NB4 (cell line): ENCODE measurements around the gene GSX2.
"Not testable (repeated sequence)": the region's sequence is repeated elsewhere in the genome, so short reads cannot be mapped to it uniquely, and the experiment has no call there.

Experiments used
- DNase-seq: peaks from one replicate; pipeline ENCODE4 v3.0.0; 2010; ENCODE audit warnings: low read depth
- H3K4me3 ChIP-seq: one replicate; pipeline ENCODE4 v1.5.1; 2011; ENCODE audit warnings: mild to moderate bottlenecking, low read depth, low read length, moderate library complexity
- MYC ChIP-seq: IDR thresholded peaks from 2 replicates; pipeline ENCODE4 v1.6.1; 2011; ENCODE audit warnings: low read depth, low read length
- POLR2A ChIP-seq: IDR thresholded peaks from 2 replicates; pipeline ENCODE4 v1.6.1; 2011; ENCODE audit warnings: mild to moderate bottlenecking; ENCODE audit not compliant: insufficient read length; ENCODE audit errors: extremely low read depth
- TF ChIP-seq, protein P1 (sequence below): IDR thresholded peaks from one replicate; pipeline ENCODE4 v1.5.1; 2012; ENCODE audit warnings: low read depth, low read length
- TF ChIP-seq, protein P2 (sequence below): IDR thresholded peaks from 2 replicates; pipeline ENCODE4 v1.6.1; 2011; ENCODE audit warnings: low read depth, low read length

GSX2 gene

DNA sequence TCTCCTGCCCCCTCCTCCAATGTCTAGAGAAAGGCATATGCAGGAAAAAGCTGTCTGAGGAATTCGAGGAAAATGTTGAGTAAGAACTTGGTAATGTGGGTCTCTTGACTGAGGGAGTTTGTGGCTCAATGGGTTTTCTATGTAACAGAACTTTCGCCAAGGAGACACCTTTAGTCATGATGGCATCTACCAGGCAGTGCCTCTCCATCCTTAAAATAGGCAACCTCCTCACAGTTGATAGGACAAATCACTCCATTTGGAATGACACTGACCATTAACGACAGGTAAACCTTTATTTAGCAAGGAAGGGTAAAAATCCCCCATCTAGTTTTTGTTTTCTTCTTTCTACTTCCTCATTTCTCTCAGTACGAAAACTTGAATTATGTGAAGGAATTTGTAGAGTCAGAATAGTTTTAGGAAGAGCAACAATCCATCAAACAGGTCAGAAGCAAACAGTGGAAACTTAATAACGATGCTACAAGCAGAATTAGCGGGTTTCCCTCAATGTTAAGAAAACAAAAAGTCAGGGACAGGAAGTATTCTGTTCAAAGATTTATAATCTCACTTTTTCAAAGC, 2.7 kb downstream of the GSX2 start:
- TF ChIP-seq POLR2A, result no peak
- TF ChIP-seq, protein P1, sequence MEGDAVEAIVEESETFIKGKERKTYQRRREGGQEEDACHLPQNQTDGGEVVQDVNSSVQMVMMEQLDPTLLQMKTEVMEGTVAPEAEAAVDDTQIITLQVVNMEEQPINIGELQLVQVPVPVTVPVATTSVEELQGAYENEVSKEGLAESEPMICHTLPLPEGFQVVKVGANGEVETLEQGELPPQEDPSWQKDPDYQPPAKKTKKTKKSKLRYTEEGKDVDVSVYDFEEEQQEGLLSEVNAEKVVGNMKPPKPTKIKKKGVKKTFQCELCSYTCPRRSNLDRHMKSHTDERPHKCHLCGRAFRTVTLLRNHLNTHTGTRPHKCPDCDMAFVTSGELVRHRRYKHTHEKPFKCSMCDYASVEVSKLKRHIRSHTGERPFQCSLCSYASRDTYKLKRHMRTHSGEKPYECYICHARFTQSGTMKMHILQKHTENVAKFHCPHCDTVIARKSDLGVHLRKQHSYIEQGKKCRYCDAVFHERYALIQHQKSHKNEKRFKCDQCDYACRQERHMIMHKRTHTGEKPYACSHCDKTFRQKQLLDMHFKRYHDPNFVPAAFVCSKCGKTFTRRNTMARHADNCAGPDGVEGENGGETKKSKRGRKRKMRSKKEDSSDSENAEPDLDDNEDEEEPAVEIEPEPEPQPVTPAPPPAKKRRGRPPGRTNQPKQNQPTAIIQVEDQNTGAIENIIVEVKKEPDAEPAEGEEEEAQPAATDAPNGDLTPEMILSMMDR, result no peak
- TF ChIP-seq, protein P2, sequence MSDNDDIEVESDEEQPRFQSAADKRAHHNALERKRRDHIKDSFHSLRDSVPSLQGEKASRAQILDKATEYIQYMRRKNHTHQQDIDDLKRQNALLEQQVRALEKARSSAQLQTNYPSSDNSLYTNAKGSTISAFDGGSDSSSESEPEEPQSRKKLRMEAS, result no peak
- no peak for TF ChIP-seq MYC
- no peak for DNase-seq
- no peak overlapping the region for H3K4me3 ChIP-seq

DNA sequence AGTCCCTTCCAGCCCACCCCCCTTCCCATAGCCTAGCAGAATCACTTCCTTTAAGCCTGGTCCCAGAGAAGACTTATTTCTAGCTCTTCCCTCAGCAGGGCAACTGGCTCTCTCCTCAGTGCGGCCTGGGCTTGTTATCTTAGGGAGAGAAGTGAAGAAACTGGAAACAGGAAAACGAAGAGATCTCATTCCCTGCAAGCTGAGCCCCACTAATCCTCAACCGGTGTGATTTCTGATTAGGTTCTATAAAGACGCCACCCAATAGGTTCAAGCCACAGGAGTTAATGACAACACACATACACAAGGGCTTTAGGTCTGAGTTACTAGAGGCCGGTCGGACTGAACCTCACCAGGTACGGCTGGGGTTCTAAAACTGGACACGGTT, 3.2 kb downstream of the GSX2 start:
- DNase-seq, result no peak
- no peak overlapping the region for H3K4me3 ChIP-seq
- TF ChIP-seq, protein P1, result no peak
- no peak for TF ChIP-seq MYC

DNA sequence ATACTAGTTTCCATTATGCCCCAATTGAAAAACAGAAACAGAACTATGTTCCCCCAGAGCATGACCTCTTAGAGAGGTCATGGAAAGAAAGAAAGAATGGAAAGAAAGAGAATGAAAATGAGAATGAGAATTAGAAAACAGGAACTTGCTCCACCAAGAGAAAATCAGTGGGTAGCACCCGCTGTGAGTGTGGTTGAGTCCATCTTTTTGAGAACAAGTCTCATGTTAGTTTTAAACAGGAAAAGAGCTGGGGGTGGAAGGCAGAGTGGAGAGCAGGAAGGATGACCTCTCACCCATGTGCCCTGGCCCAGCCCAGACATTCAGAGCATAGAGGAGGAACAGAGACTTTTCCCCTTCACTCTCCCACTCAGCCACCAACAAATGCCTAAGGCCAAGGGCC, 4.9 kb downstream of the GSX2 start:
- H3K4me3 ChIP-seq, result no peak overlapping the region
- TF ChIP-seq, protein P2, result peak; percentile 54; the same call in 1 of the 2 replicates
- TF ChIP-seq POLR2A, result no peak
- TF ChIP-seq, protein P1, result no peak
- peak; percentile 69 for DNase-seq

DNA sequence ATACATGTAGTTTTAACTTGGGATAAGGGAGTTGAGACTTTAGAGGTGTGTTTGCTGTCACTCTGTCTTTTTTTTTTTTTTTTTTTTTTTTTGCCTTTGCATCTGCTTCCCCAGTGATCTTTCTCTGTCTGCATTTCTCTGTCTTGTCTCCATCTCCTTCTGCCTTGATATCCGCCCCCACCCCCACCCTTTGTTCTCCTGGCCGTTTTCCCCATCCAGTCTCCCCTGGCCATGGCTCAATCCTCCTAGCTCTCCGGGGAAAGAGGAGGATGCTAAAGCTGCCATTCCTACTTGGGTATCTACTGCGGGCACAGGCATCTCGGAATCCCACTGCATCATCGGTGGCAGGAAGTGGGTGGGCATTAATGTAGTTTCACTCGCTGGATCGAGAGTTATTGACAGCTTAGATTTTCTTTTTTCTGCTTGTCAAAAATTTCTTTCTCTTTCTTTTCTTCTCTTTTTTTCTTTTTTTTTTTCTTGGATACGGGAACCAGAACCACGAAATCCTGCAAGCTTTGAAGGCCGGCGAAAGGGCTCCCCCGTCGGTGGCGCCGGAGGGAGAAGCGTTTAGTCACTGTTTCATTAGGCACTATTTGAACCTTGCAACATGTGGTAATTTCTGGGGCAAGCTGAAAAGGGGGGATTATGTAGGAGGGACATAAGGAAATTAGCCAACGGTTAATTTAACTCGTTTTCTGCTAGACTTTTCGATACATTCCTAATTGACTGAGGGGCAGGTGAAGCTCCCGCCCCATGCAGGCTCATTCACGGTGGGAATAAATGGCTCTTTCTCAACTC, 8.2 kb downstream of the GSX2 start:
- TF ChIP-seq MYC (no peak), POLR2A (no peak)
- TF ChIP-seq, protein P2, result no peak
- TF ChIP-seq, protein P1, result no peak
- H3K4me3 ChIP-seq, result no peak overlapping the region
- DNase-seq, result no peak

DNA sequence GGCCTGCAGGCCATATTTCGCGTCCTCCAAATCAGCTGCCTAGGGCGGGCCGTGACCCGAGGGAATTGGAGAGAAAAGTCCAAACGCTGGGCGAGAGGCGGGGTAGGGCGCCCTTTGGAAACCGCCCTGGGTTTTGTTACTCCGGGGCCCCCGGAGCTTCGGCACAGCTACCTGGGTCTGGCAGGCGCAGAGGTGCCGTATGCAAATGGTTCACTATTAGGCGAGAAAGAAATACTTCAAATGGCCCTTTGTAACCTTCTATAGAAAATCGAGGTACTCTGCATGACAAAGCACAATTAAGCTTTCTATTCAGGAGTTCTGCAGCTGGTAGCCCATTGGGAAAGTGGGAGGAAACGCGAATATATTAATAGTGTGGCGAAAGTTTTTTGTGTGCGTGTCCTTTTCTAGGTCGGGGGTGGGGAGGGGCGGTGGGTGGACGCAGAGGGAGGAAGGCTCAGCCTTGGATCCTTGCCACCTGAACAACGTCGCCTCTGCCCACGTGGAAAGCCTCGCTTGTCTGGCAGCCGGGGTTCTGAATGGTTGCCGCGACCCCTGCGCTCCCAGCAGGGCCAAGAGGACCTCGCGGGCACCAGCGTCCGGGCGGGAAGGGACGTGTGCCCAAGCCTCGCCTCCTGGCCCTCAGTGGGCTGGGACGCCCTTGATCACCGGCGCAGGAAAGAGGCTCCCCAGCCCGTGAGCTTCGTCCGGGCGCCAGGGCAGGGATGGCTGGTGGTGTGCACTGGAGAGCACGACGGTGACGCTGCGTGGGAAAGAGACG, 9.5 kb downstream of the GSX2 start:
- TF ChIP-seq MYC (no peak), POLR2A (no peak)
- no peak overlapping the region for H3K4me3 ChIP-seq
- no peak for DNase-seq

DNA sequence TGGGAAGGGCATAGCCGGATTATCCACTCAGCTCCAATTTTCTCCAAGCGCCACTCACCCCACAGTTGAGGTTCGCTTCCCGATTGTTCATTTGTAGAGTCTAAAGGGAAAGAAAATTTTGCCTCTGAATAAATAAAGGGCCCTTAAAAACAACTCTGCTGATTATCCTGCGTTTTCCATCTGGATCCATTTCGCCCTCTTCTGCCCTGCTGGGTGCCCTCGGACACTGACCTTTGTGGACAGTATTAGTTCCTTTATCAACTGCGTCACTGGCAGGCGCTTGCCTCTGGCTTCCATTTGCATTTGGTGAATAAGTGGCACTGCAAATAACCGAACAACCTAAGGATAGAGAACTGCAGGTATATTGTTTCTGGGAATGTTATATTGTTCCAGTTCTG, 10.1 kb downstream of the GSX2 start:
- TF ChIP-seq MYC (no peak), POLR2A (no peak)
- TF ChIP-seq, protein P2, result no peak
- TF ChIP-seq, protein P1, result no peak
- no peak for DNase-seq
- H3K4me3 ChIP-seq, result no peak overlapping the region

DNA sequence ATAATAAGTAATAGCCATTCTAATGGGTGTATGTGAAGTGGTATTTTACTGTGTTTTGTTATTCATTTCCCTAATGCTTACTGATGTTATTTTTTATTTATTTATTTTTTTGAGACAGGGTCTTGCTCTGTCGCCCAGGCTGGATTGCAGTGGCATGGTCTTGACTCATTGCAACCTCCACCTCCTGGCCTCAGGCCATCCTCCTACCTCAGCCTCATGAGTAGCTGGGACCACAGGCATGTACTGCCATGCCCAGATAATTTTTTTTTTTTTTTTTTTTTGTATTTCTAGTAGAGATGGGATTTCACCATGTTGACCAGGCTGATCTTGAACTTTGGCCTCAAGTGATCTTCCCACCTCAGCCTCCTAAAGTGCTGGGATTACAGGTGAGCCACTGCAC, 13.2 kb downstream of the GSX2 start:
- DNase-seq, result not testable (repeated sequence)

DNA sequence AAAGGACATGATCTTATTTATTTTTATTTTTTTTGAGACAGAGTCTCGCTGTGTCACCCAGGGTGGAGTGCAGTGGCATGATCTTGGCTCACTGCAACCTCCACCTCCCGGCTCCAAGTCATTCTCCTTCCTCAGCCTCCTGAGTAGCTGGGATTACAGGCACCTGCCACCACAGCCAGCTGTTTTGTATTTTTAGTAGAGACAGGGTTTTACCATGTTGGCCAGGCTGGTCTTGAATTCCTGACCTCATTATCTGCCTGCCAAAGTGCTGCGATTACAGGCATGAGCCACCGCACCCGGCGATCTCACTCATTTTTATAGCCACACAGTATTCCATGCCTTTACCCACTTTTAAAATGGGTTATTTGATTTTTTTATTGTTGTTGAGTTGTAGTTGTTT, 16.3 kb downstream of the GSX2 start:
- not testable (repeated sequence) for DNase-seq, H3K4me3 ChIP-seq

More for the DNA sequence above, 13.2 kb downstream of the GSX2 start:
- not testable (repeated sequence) for H3K4me3 ChIP-seq
